Fibroblast of lung (primary cell): ENCODE results near the gene SYTL5. TPM values are rescaled to one million over a fixed set of nuclear protein-coding genes. Genes with fewer than 3 reads are reported as not detected.

Experiments
- DNase-seq, 2 donors: peaks; one replicate each; pipeline versions ENCODE4 v3.0.0 to v3.0.0-alpha.2; 2010; ENCODE audit warnings: low read depth in 2 of 2
- H2AFZ ChIP-seq: 2 replicates; pipeline ENCODE4 v1.5.1; 2012; ENCODE audit warnings: low read length, control low read depth, inconsistent platforms
- H3K27ac ChIP-seq: 2 replicates; pipeline ENCODE4 v1.5.1; 2011; ENCODE audit warnings: low read length, control low read depth; ENCODE audit not compliant: insufficient read depth
- H3K27me3 ChIP-seq: 2 replicates; pipeline ENCODE4 v1.5.1; 2011; ENCODE audit warnings: mild to moderate bottlenecking, low read length; ENCODE audit not compliant: control insufficient read depth, insufficient read depth
- H3K36me3 ChIP-seq: 2 replicates; pipeline ENCODE4 v1.5.1; 2011; ENCODE audit warnings: low read length; ENCODE audit not compliant: control insufficient read depth, insufficient read depth
- H3K4me1 ChIP-seq: 2 replicates; pipeline ENCODE4 v1.5.1; 2011; ENCODE audit warnings: low read length; ENCODE audit not compliant: control insufficient read depth, insufficient read depth; ENCODE audit errors: extremely low read depth
- H3K4me2 ChIP-seq: 2 replicates; pipeline ENCODE4 v1.5.1; 2011; ENCODE audit warnings: low read length, control low read depth; ENCODE audit not compliant: insufficient read depth; ENCODE audit errors: extremely low read depth
- H3K4me3 ChIP-seq, 4 experiments: fragments of 200-600 bp in 1 of 4; sonication (generic) in 1 of 4; replicated peaks in 1 of 4; 2 replicates each; pipeline ENCODE4 v1.5.1; 2011 to 2016; ENCODE audit warnings: low read length in 4 of 4, low read depth in 3 of 4, mild to moderate bottlenecking in 3 of 4, control low read depth in 2 of 4, inconsistent platforms in 1 of 4, mixed read lengths in 1 of 4; ENCODE audit not compliant: insufficient read depth in 1 of 4; ENCODE audit errors: control extremely low read depth in 1 of 4
- H3K79me2 ChIP-seq: 2 replicates; pipeline ENCODE4 v1.5.1; 2012; ENCODE audit warnings: mild to moderate bottlenecking, low read length, inconsistent platforms; ENCODE audit not compliant: control insufficient read depth, insufficient read depth
- H3K9ac ChIP-seq: 2 replicates; pipeline ENCODE4 v1.5.1; 2011; ENCODE audit warnings: mild to moderate bottlenecking, low read length, control low read depth; ENCODE audit not compliant: insufficient read depth
- H3K9me3 ChIP-seq: 2 replicates; pipeline ENCODE4 v1.5.1; 2012; ENCODE audit warnings: low read depth, low read length; ENCODE audit not compliant: control insufficient read depth, insufficient read depth
- H4K20me1 ChIP-seq: 2 replicates; pipeline ENCODE4 v1.5.1; 2011; ENCODE audit warnings: low read length; ENCODE audit not compliant: control insufficient read depth, insufficient read depth; ENCODE audit errors: extremely low read depth
- EZH2 ChIP-seq: IDR thresholded peaks from 2 replicates; pipeline ENCODE4 v1.5.1; 2012; ENCODE audit warnings: low read length, control low read depth, mild to moderate bottlenecking; ENCODE audit errors: missing control alignments
- polyA plus RNA-seq, 2 donors: library from polyadenylated mRNA; depleted of rRNA in 1 of 2; stranded (reverse) in 1 of 2; unstranded in 1 of 2; fragments of >200 nt; gene quantifications; 2 replicates each; pipeline ENCODE4 v1.2.1, GENCODE V29; 2011 to 2012; ENCODE audit warnings: missing spikeins in 1 of 2
- total RNA-seq: library from RNA; depleted of rRNA; stranded (reverse); fragments of >200 nt; gene quantifications from 2 replicates; pipeline ENCODE4 v1.2.1, GENCODE V29; 2014
- TF ChIP-seq, protein P1 (sequence below), 2 donors: IDR thresholded peaks in 1 of 2; conservative IDR thresholded peaks in 1 of 2; 1 replicate in 1 of 2; 2 replicates in 1 of 2; pipeline ENCODE4 v1.5.1; 2011 to 2012; ENCODE audit warnings: low read length in 2 of 2, control low read depth in 1 of 2, inconsistent platforms in 1 of 2, low read depth in 1 of 2, mild to moderate bottlenecking in 1 of 2

The SYTL5 gene
- total and polyA plus RNA-seq, 2 donors (not counting 1 experiment from before 2014, with no cell fraction given): 0.27 to 1.5 TPM

DNA sequence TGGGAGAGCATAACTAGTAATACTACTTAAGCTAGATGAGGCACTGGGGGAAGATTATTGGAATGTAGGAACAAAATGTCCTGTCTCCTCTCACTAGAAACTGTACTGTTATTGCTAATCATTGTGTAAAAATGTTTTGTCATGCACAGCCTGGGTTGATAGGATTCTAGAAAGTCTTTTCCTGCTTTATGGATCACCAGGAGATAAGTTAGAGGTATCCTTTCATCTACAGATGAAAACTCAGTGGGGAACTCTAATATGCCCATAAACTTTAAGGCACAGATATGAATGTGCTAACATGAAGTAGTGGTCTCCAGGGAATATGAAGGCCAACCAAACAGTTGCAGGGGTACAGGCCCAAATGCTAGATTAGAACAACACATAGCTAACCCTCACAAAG, 156.8 kb downstream of the SYTL5 start:
- H3K9ac ChIP-seq: no peak overlapping the region
- H4K20me1 ChIP-seq: no peaks in the 10 kb centered on the region
- no peak overlapping the region for H3K4me3 ChIP-seq
- H3K27me3 ChIP-seq: no peaks in the 10 kb centered on the region
- no peak overlapping the region for H3K27ac ChIP-seq
- no peaks in the 10 kb centered on the region for H3K9me3 ChIP-seq
- H3K4me1 ChIP-seq: no peaks in the 10 kb centered on the region
- TF ChIP-seq, protein P1, sequence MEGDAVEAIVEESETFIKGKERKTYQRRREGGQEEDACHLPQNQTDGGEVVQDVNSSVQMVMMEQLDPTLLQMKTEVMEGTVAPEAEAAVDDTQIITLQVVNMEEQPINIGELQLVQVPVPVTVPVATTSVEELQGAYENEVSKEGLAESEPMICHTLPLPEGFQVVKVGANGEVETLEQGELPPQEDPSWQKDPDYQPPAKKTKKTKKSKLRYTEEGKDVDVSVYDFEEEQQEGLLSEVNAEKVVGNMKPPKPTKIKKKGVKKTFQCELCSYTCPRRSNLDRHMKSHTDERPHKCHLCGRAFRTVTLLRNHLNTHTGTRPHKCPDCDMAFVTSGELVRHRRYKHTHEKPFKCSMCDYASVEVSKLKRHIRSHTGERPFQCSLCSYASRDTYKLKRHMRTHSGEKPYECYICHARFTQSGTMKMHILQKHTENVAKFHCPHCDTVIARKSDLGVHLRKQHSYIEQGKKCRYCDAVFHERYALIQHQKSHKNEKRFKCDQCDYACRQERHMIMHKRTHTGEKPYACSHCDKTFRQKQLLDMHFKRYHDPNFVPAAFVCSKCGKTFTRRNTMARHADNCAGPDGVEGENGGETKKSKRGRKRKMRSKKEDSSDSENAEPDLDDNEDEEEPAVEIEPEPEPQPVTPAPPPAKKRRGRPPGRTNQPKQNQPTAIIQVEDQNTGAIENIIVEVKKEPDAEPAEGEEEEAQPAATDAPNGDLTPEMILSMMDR (conservative IDR thresholded peaks at IDR 0.05 in 1 of 2, IDR thresholded peaks at IDR 0.05 in 1 of 2; ENCODE audit: low read depth in 1 of 2, low read length in 2 of 2): no peak
- TF ChIP-seq EZH2: no peak
- no peaks in the 10 kb centered on the region for H3K36me3 ChIP-seq
- no peaks in the 10 kb centered on the region for H3K79me2 ChIP-seq
- H3K4me2 ChIP-seq: no peak overlapping the region
- H2AFZ ChIP-seq: no peak overlapping the region
- DNase-seq: no peak

DNA sequence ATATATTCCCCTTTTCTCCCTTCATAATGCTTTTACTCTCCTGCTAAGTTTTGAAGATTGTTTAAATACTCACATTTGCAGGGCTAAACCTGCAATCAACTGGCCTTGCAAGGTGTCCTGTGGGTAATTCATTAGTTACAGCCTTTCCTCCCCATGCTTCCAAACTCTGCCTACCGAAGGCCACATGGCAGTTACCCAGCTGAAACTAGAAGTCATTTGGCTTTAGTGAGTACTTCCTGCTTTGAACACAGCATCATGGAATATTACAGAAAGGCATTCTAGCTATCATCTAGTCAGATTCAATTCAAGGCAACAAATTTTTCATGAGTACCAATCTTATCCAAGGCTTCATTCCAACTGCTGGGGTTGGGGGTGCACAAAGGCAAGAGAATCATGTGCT, 158.7 kb downstream of the SYTL5 start:
- Histone ChIP-seq H3K4me1 (no peaks in the 10 kb centered on the region), H3K9ac (no peak overlapping the region), H3K79me2 (no peaks in the 10 kb centered on the region), H3K36me3 (no peaks in the 10 kb centered on the region), H3K9me3 (no peaks in the 10 kb centered on the region), H3K4me3 (no peak overlapping the region), H3K27ac (no peak overlapping the region), H3K4me2 (no peak overlapping the region), H2AFZ (no peak overlapping the region), H4K20me1 (no peaks in the 10 kb centered on the region), H3K27me3 (no peaks in the 10 kb centered on the region)
- DNase-seq: no peak
- TF ChIP-seq, protein P1 (conservative IDR thresholded peaks at IDR 0.05 in 1 of 2, IDR thresholded peaks at IDR 0.05 in 1 of 2; ENCODE audit: low read depth in 1 of 2, low read length in 2 of 2): no peak
- TF ChIP-seq EZH2: no peak

DNA sequence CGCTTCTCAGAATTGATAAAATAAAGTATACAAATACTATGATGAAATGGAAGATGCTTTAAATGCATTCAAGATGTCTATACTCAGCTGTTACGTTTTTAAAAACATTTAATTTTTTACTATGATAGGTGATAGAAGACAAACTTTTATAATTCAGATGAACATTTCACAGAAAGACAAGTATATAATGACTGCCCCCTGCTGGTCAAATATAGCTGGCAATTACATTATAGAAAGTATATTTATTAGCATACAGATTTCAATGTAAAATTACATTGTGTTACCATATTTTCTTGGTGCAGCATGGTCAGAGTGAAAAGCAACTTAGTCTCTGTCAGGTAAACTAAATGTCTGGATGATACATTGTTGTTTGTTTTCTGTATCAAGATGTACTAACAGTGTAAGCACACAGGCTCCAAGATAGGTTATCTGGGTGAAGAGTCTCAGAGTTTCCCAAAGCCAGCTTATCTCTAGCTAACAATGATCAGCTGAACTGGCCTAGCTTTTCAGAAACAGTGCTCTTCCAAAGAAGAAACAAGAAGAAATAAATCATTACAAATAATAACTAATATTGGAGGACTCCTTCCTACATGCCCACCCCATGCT, 160.2 kb downstream of the SYTL5 start:
- Histone ChIP-seq H2AFZ (no peak overlapping the region), H3K4me1 (no peaks in the 10 kb centered on the region), H3K4me2 (no peak overlapping the region), H3K9ac (no peak overlapping the region), H3K4me3 (no peak overlapping the region), H3K27ac (no peak overlapping the region), H4K20me1 (no peaks in the 10 kb centered on the region), H3K36me3 (no peaks in the 10 kb centered on the region), H3K27me3 (no peaks in the 10 kb centered on the region), H3K9me3 (no peaks in the 10 kb centered on the region), H3K79me2 (no peaks in the 10 kb centered on the region)
- TF ChIP-seq, protein P1 (conservative IDR thresholded peaks at IDR 0.05 in 1 of 2, IDR thresholded peaks at IDR 0.05 in 1 of 2; ENCODE audit: low read depth in 1 of 2, low read length in 2 of 2): peak in 1 of 2 donors; percentile 37
- no peak for TF ChIP-seq EZH2
- peak in 1 of 2 donors; percentile 42 for DNase-seq
